GM12891 (cell line): ENCODE measurements around the gene COL24A1.

Source experiments
- POLR2A ChIP-seq: IDR thresholded peaks from 2 replicates; pipeline ENCODE4 v1.6.1; 2011; ENCODE audit warnings: low read depth, low read length, control low read depth
- POLR2AphosphoS5 ChIP-seq: IDR thresholded peaks from 2 replicates; pipeline ENCODE4 v1.6.1; 2011; ENCODE audit warnings: low read depth, low read length, control low read depth
- TAF1 ChIP-seq: IDR thresholded peaks from 2 replicates; pipeline ENCODE4 v1.6.1; 2011; ENCODE audit warnings: low read depth, low read length, control low read depth

GRCh38 chr1:85849660-85850059 lies 306.9 kb downstream of the COL24A1 start:
- TF ChIP-seq POLR2A (no peak), POLR2AphosphoS5 (no peak), TAF1 (no peak)
